NT2/D1 (cell line): ENCODE measurements around the gene TMPRSS4.

Source experiments
- SUZ12 ChIP-seq: IDR thresholded peaks from 2 replicates; pipeline ENCODE4 v1.6.1; 2011; ENCODE audit not compliant: insufficient read length, insufficient read depth; ENCODE audit errors: extremely low read depth
- ZNF274 ChIP-seq: IDR thresholded peaks from 2 replicates; pipeline ENCODE4 v1.6.1; 2011; ENCODE audit warnings: mild to moderate bottlenecking, low read depth, low read length

GRCh38 chr11:118111019-118111743 is 34.3 kb downstream of the TMPRSS4 start:
- TF ChIP-seq SUZ12 (no peak), ZNF274 (no peak)
